Measurements from ENCODE around the gene GRXCR1.
A peak's percentile ranks its signal among the peaks of the same experiment; 100 is the strongest.

DNA sequence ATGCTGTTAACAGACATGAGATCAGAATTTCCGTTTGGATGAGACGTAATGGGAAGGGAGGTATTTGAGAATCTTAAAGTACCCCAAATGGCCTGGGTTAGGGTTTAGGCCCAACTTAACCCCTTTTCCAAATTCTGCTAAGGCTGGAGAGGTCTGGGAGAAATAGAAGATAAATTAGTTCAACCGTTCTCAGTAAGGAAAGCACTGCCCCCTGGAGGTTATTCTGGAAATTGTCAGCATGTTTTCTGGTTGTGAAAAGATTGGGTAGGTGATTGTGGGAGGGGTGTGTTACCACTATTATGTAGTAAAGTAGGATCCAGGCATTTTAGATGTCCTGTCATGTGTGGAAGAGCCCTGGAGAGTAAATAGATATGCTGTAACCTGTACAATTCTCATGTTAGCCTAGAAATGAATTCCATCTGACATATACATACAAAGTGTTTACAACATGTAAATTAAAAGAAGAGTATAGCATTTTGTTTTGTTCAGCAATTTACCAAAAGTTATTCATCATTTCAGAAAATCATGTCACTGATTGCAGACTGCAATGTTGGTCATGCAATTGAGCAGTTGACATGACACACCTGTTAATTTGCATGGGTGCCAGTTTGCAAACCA is 26.8 kb upstream of the GRXCR1 start:
- TF ChIP-seq, protein P1, sequence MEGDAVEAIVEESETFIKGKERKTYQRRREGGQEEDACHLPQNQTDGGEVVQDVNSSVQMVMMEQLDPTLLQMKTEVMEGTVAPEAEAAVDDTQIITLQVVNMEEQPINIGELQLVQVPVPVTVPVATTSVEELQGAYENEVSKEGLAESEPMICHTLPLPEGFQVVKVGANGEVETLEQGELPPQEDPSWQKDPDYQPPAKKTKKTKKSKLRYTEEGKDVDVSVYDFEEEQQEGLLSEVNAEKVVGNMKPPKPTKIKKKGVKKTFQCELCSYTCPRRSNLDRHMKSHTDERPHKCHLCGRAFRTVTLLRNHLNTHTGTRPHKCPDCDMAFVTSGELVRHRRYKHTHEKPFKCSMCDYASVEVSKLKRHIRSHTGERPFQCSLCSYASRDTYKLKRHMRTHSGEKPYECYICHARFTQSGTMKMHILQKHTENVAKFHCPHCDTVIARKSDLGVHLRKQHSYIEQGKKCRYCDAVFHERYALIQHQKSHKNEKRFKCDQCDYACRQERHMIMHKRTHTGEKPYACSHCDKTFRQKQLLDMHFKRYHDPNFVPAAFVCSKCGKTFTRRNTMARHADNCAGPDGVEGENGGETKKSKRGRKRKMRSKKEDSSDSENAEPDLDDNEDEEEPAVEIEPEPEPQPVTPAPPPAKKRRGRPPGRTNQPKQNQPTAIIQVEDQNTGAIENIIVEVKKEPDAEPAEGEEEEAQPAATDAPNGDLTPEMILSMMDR (IDR thresholded peaks at IDR 0.05) = peak; percentile 54
- TF ChIP-seq RAD21 (conservative IDR thresholded peaks at IDR 0.05 in 1 of 2, IDR thresholded peaks at IDR 0.05 in 1 of 2) (peak; percentile 46 to 52), RCOR1 (IDR thresholded peaks at IDR 0.05; ENCODE audit: low read depth, low read length) (no peak), ELK1 (IDR thresholded peaks at IDR 0.05; ENCODE audit: low read depth, low read length) (no peak), EP300 (IDR thresholded peaks at IDR 0.05) (no peak), POLR2A (IDR thresholded peaks at IDR 0.05; ENCODE audit: low read length) (no peak)

Data from A549 (cell line).